ENCODE results near the gene YKT6.

The YKT6 gene

GRCh38 chr7:44221231-44221791 is 20.5 kb downstream of the YKT6 start:
- no peaks in the 10 kb centered on the region for H3F3A ChIP-seq (ENCODE audit: control insufficient read depth, insufficient read depth)
- no peaks in the 10 kb centered on the region for H3K27me3 ChIP-seq (ENCODE audit: control insufficient read depth, low read length)
- TF ChIP-seq EZH2phosphoT487 (IDR thresholded peaks at IDR 0.05; ENCODE audit: borderline replicate concordance, low read length), result no peak
- TF ChIP-seq CTCF (IDR thresholded peaks at IDR 0.05; ENCODE audit: low read depth, low read length, poor library complexity, severe bottlenecking), result no peak
- no peaks in the 10 kb centered on the region for H3K36me3 ChIP-seq (ENCODE audit: control insufficient read depth, low read length)
- no peaks in the 10 kb centered on the region for H3K4me1 ChIP-seq (ENCODE audit: control insufficient read depth, low read length)
- no peak overlapping the region for H3K27ac ChIP-seq (ENCODE audit: low read depth, low read length)
- H4K20me1 ChIP-seq (ENCODE audit: control insufficient read depth, insufficient read depth, low read depth, low read length), result no peaks in the 10 kb centered on the region
- no peaks in the 10 kb centered on the region for H3K9me2 ChIP-seq (replicated peaks; ENCODE audit: control insufficient read depth, low read length)
- H3K4me2 ChIP-seq (ENCODE audit: low read length), result no peak overlapping the region
- H3K79me2 ChIP-seq (ENCODE audit: control insufficient read depth, low read length), result no peaks in the 10 kb centered on the region
- H3K4me3 ChIP-seq (ENCODE audit: low read length), result no peak overlapping the region
- H3K9me3 ChIP-seq (ENCODE audit: control insufficient read depth, insufficient read depth, low read length), result no peaks in the 10 kb centered on the region

DNA sequence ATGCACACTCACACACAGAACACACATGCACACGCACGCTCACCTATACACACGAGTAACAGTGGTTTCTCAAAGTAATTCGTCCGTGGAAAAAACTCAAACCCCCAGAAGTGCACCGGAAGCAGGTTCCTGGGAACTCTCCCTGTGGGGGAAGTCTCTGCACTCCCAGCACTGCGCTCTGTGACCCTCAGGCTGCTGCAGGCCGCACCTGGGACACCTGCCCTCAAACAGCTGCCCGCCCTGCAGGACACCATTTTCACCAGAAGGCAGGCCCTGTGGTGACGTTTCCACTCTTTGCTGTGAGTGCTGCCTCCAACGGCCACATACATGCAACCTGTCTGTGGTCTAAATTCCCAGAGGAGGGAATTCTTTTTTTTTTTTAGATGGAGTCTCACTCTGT is 21.3 kb downstream of the YKT6 start:
- H3K9me2 ChIP-seq (replicated peaks; ENCODE audit: control insufficient read depth, low read length), result no peaks in the 10 kb centered on the region
- H3K4me1 ChIP-seq (ENCODE audit: control insufficient read depth, low read length), result no peaks in the 10 kb centered on the region
- H4K20me1 ChIP-seq (ENCODE audit: control insufficient read depth, insufficient read depth, low read depth, low read length), result no peaks in the 10 kb centered on the region
- no peaks in the 10 kb centered on the region for H3F3A ChIP-seq (ENCODE audit: control insufficient read depth, insufficient read depth)
- H3K27me3 ChIP-seq (ENCODE audit: control insufficient read depth, low read length), result no peaks in the 10 kb centered on the region
- no peak overlapping the region for H3K4me2 ChIP-seq (ENCODE audit: low read length)
- H3K36me3 ChIP-seq (ENCODE audit: control insufficient read depth, low read length), result no peaks in the 10 kb centered on the region
- TF ChIP-seq EZH2phosphoT487 (IDR thresholded peaks at IDR 0.05; ENCODE audit: borderline replicate concordance, low read length), result no peak
- TF ChIP-seq CTCF (IDR thresholded peaks at IDR 0.05; ENCODE audit: low read depth, low read length, poor library complexity, severe bottlenecking), result no peak
- H3K27ac ChIP-seq (ENCODE audit: low read depth, low read length), result no peak overlapping the region
- no peaks in the 10 kb centered on the region for H3K79me2 ChIP-seq (ENCODE audit: control insufficient read depth, low read length)
- H3K4me3 ChIP-seq (ENCODE audit: low read length), result no peak overlapping the region
- no peaks in the 10 kb centered on the region for H3K9me3 ChIP-seq (ENCODE audit: control insufficient read depth, insufficient read depth, low read length)

GRCh38 chr7:44222776-44223261 is 22.0 kb downstream of the YKT6 start:
- Histone ChIP-seq H3K9me3 (ENCODE audit: control insufficient read depth, insufficient read depth, low read length) (no peaks in the 10 kb centered on the region), H3K4me2 (ENCODE audit: low read length) (no peak overlapping the region), H3K4me1 (ENCODE audit: control insufficient read depth, low read length) (no peaks in the 10 kb centered on the region), H4K20me1 (ENCODE audit: control insufficient read depth, insufficient read depth, low read depth, low read length) (no peaks in the 10 kb centered on the region), H3K27ac (ENCODE audit: low read depth, low read length) (no peak overlapping the region), H3K27me3 (ENCODE audit: control insufficient read depth, low read length) (no peaks in the 10 kb centered on the region), H3F3A (ENCODE audit: control insufficient read depth, insufficient read depth) (no peaks in the 10 kb centered on the region), H3K4me3 (ENCODE audit: low read length) (no peak overlapping the region), H3K79me2 (ENCODE audit: control insufficient read depth, low read length) (no peaks in the 10 kb centered on the region), H3K9me2 (replicated peaks; ENCODE audit: control insufficient read depth, low read length) (no peaks in the 10 kb centered on the region), H3K36me3 (ENCODE audit: control insufficient read depth, low read length) (no peaks in the 10 kb centered on the region)
- TF ChIP-seq EZH2phosphoT487 (IDR thresholded peaks at IDR 0.05; ENCODE audit: borderline replicate concordance, low read length) (no peak), CTCF (IDR thresholded peaks at IDR 0.05; ENCODE audit: low read depth, low read length, poor library complexity, severe bottlenecking) (no peak)

Measured in DOHH2 (cell line).